Activated CD4-positive, alpha-beta T cell treated with anti-CD3 and anti-CD28 coated beads, Interleukin-2, amount 50 U/mL, for 24 hours (primary cell): ENCODE measurements around the gene BCL11A.

ENCODE experiments used
- DNase-seq, 2 donors: peaks; one replicate each; pipeline ENCODE4 v3.0.0-alpha.2; 2020; ENCODE audit warnings: low read depth in 1 of 2, low spot score in 1 of 2

BCL11A gene

GRCh38 chr2:60546756-60547420 lies 6.6 kb downstream of the BCL11A start:
- DNase-seq: no peak

DNA sequence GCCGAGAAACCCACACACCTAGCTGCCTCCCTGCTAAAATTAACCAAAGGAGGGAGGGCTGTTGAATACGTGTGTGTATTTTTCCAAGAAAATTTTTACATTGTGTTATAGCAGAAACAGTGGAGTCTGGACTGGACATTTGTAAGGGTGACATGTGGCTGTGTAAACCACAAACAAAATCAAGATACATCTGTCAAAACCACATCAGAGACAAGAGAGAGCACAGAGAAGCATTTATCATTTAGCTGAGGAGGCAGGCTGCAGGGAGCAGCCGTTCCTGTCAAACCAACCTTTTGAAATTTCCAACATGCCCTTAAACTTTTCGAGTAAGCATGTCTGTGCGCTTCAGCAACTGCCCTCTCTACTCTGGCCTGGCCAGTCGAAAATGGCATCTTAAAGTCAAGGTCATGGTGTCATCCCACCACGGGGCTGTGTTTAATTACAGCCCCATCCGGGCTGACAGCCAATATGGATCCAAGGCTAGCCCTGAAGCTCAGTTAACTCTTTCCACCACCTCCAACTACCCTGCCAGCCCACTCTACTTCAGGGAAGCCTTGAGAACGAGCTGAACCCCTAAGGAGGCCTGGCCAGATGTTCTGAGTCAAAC lies 8.4 kb downstream of the BCL11A start:
- DNase-seq: no peak

DNA sequence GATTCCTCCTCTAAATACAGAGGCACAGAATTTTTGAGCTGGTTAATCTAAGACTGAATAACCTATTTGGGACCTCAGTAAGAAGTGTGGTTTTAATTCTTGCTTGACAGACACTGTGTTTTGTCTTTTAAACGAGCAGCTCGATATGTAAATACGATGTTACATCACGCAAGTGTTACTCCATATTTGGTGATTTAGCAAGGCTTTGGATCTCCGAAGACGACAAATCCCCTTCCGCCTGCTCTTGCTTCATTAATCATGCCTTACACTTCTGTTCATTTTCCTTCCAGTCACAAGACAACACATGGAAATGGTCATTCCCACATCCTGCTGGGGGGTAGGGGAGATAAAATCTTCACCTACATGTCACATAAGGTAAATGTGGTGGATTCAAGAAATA lies 9.4 kb downstream of the BCL11A start:
- DNase-seq: no peak

GRCh38 chr2:60541056-60541651 lies 12.3 kb downstream of the BCL11A start:
- DNase-seq: no peak

DNA sequence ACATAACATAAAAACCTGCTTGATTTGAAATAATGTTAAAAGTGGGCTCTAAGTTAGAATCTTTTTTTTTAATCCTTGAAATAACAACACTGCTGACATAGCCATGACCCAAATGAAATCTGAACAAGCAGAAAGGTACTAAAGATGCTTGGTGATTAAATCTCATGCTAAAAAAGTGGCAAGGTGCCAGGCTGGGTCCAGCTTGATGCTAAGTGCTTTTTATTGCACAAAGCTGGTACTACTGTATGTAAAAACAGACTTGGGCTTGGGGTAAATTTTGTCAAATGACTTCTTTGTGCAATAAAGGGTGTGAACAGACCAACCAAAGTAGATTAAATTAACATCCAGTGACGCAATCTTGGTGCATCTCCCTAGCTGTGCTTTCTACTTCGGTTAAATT lies 13.4 kb downstream of the BCL11A start:
- DNase-seq: no peak

GRCh38 chr2:60539140-60539539 lies 14.3 kb downstream of the BCL11A start:
- no peak for DNase-seq

GRCh38 chr2:60538101-60538500 lies 15.4 kb downstream of the BCL11A start:
- no peak for DNase-seq

DNA sequence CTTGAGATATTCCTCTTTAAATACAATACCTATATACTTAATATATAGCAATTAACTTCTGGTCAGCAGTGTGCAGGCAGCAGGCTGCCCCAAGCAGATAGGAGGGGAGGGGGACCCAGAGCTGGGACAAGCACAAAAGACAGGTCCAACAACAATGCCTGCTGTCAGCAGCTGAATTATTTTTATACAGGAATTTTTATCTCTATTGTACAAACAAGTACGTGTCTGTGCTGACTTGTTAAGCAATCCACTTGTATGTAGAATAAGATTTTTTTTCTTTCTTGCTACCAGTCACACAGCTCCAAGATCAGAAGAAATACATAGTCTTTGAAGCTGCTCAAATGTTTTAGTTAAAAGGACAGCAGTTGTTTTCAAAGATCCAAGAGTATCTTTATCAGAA lies 16.7 kb downstream of the BCL11A start:
- no peak for DNase-seq

DNA sequence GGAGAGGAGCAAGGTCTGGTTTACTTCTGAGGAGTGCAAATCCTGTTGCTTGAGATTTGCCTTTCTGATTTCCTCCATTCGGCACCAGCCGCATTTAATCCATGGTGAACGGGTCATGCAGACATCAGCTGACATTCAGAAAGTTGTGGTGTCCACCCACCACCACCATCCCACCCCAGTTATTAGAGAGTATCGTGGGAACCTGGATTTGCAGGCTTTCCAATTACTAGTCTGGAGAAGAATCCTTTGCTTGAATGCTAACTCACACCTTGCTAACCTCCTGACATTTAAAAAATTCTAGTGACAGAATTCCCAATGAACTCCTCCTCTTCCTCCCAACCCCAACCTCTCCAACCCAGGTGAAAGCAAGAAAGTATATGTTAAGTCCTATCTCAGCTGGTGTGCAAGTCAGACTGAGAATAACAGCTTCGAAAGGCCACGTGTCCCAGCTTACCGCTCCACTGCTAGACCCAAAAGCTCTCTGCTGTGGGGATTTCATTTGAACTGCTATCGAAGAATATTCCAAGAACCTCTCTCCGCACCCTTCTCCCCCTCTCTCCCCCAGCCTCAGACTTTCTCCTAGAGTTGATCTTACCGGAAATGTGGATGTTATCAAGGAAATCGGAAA lies 17.7 kb downstream of the BCL11A start:
- DNase-seq: no peak

- DNase-seq: no peak
Observed at GRCh38 chr2:60534892-60535684, 18.4 kb downstream of the BCL11A start.

GRCh38 chr2:60534052-60534685 lies 19.3 kb downstream of the BCL11A start:
- DNase-seq: no peak

- DNase-seq: no peak
Observed at GRCh38 chr2:60533101-60534051, 20.1 kb downstream of the BCL11A start.

DNA sequence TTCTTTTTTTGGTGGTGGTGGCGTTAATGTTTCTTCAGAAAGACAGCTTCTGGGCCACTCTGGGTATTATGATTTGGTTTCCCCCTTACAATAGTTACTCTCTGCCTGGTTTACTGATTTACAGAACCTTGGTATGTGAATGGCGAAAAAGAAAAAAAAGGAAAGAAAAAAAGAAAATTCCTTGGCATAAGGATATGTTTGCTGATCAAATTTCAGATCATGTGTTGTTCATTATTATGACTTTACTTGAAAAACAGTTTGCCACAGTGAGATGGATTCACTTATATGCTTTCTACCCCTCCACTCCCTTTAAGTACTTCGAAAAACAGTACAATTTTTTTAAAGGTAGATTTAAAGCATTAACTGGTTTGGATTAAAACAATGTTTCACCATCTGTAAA lies 21.0 kb downstream of the BCL11A start:
- no peak for DNase-seq

- DNase-seq: no peak
Observed at GRCh38 chr2:60531701-60532133, 21.7 kb downstream of the BCL11A start.

GRCh38 chr2:60530660-60531281 lies 22.7 kb downstream of the BCL11A start:
- DNase-seq: no peak

DNA sequence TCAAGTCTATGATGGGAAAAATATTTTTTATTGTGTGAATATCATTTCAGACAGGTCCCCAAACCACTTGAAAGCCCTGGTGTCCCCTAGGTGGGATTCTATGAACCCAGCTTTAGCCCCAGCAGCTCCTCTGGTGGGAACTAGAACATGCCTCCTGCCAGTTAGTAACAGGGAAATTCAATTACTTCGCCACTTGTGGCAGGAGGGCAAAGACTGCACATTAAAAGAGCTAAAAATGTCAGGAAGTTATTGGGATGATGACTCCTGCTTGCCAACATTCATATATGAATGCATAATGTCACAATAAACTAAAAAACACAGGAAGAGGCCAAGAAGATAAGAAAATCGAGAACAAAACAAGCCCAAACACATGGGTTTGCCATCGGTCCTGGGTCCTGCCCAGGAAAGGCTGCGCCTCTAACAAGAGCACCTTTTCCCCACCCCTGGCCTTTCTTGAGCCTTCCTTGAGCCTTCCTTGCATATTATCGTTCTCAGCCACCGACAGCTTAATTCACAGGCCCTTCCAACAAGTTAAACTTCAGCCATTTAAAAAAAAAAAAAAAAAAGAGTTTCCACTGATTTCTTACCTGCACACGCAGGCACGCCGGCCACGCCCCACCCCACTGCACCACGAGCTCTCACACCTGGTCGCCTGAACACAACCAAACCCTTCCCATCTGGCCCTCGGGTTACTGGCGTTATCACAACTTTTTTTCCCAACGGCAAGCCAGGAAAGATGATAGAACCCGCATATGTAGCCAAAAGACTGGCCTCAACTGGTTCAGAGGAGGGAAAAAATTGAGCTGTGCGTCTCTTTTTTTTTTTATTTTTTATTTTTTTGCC lies 23.4 kb downstream of the BCL11A start:
- no peak for DNase-seq

DNA sequence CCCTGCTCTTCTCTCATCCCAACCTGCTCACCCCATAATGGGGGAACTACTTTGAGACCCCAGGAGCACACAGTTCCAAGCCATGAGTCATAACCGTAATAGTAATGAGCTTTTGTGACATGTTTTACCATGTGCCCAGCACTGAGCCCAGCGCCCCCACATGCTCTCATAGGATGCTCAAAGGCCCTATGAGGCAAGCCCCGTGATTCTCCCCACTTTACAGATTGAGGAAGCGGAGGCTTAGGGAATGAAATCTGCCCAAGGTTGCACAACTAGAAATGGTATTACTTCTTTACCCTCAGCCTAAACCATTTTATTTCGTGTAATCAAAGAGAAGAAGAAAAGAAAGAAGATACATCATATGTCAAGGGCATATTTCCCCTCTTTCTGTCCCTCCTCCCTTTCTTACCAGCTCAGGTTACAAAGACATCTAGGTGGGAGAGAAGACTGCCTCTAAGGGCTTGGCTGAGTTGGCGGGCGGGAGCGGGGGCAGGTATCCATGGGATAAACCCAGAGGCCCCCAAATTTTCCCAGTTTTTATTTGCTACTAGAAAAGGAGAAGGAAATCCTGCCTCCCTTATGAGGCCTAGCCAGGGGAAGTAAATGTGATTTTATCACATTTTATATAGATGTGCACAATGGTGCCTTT lies 24.2 kb downstream of the BCL11A start:
- DNase-seq: no peak
